Measurements from ENCODE around the gene MRPS31. TPM values are rescaled to one million over a fixed set of nuclear protein-coding genes. Genes with fewer than 3 reads are reported as not detected.

The MRPS31 gene
- total RNA-seq, 2 donors from 2014 or later, result 25.6 to 26.0 TPM

- intact Hi-C loops (cut with DNase I), result loop anchor here (5.0 to 10.0 kb wide), 3 partner anchors 614 to 1001 kb away; no protein-coding TSS in a partner anchor
- no peak for DNase-seq
- no peak for ATAC-seq
Observed at GRCh38 chr13:40688781-40689180, 82.2 kb downstream of the MRPS31 start.

- intact Hi-C loops (cut with DNase I), result loop anchor here (2.0 to 10.0 kb wide), 3 partner anchors 608 to 735 kb away; no protein-coding TSS in a partner anchor
- ATAC-seq (no peak), DNase-seq (no peak)
Observed at GRCh38 chr13:40682449-40683240, 88.3 kb downstream of the MRPS31 start.

DNA sequence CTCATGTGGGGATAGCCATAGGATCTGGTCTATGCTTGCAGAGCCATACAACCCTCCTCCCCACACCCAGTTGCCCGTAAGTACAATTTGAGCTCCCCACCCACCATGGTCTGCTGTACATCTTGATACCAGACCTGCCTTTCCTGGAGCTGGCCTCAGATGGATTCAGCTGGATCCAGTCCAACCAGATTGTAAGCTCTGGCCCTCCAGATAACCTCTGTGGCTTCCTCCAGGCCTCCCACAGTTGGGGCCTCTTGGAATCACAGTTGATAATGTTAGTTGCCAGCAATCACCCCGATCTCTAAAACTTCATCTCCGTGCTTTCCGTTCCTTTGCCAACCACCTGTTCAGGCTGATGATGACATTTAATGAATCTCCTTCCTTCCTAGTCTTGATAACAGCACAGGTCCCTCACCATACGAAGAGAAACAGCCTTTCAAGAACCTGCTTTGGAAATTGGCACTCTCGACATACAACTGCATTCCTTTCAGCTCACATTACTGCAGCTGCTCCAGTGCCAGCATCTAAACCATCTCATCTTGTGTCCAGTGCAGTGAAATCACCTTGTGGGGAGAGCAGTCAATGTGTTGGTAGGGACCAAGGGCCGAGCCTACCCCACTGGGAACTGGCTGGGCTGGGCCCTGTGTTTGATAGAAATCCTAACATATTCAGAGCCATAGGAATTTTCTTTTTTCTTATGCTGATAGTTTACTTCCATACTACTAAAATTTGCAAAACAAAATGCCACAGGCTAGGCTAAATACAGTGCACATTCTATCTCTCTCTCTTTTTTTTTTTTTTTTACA lies 89.4 kb downstream of the MRPS31 start:
- intact Hi-C loops (cut with DNase I), result loop anchor here (2.0 to 10.0 kb wide), 3 partner anchors 607 to 734 kb away; no protein-coding TSS in a partner anchor
- ATAC-seq (peak; percentile 57 to 64), DNase-seq (peak; percentile 34)

DNA sequence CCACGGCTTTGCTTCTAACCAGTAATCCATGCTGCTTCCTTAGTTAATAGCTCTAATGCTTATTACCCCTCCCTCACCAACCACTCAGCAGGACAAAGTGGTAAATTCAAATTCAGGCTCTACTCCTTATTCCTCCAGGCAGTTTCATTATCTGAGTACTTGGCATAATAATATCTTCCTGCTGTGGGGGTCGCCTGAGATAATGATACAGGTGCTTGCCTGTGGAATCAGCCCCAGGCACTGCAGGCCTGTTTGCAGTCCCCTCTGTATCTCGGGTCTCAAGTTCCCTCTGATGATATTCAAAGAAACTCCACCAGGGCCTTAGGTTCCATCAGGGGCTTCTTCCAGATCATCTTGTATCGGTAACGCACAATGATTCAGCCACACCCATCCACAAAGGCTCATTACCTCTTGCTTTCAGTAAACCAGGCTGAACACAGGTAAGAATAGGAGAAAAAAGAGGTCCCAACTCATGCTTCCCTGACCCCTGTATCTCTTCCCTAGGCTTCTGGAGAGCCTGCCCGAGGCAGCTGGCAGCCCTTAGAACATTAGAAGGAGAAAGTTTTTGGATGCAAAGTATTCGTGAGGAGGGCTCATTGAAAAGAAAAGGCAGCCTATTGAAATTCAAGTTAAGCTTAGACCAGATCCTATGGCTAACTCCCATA lies 90.2 kb downstream of the MRPS31 start:
- DNase-seq (no peak), ATAC-seq (no peak)
- intact Hi-C loops (cut with DNase I), result loop anchor here (5.0 to 10.0 kb wide), 2 partner anchors 606 to 733 kb away; no protein-coding TSS in a partner anchor

DNA sequence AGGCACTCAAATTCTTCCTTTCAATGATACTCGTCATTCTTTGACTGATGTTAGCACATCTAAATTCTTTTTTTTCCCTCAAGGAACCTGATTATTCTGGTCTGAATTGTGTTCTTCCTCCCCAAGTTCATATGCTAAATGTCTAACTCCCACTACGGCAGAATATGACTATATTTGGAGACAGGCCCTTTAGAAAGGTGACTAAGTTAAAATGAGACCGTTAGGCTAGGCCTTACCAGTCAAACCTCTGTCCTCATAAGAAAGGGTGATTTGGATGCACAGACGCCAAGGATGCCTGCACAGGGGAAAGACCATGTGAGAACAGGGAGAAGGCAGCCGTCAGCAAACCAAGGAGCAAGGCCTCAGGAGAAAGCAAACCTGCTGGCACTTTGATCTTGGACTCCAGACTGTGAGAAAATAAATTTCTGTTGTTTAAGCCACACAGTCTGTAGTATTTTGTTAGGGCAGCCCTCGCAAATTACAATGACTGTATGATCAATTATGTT lies 91.5 kb downstream of the MRPS31 start:
- ATAC-seq, result no peak
- intact Hi-C loops (cut with DNase I), result no loop called here
- DNase-seq, result no peak

Small RNAs within 50 kb of the gene (microRNA-seq; reads per million reads assigned to microRNA genes)
- 0 reads per million in 2 donors for gene MIR320D1
- gene MIR621, result 0 reads per million in 2 donors

Other genes with a start within 250 kb of the MRPS31 start
- 10 to 100 TPM; 22.9 to 31.5 TPM for gene FOXO1, start 104.5 kb downstream of the MRPS31 start, total RNA-seq
- 1 to 10 TPM; 4.7 to 4.9 TPM for gene SLC25A15, start 18.4 kb upstream of the MRPS31 start, total RNA-seq
- gene ELF1, start 248.1 kb upstream of the MRPS31 start, total RNA-seq, result 10 to 100 TPM; 40.1 to 50.7 TPM